DLD1 (cell line): ENCODE results near the gene SCARB1.
"Not testable (repeated sequence)": the region's sequence is repeated elsewhere in the genome, so short reads cannot be mapped to it uniquely, and the experiment has no call there.

Experiments used
- in situ Hi-C: cut with HindIII; loops from 2 replicates; pipeline ENCODE4 v1.10.0; 2017; ENCODE audit warnings: low sequenced_read_pairs

SCARB1 gene

GRCh38 chr12:124884587-124885438 is 21.1 kb upstream of the SCARB1 start:
- in situ Hi-C loops: no loop called here

- in situ Hi-C loops: no loop called here
These were observed 19.8 kb upstream of the SCARB1 start for GRCh38 chr12:124883263-124884130.

- in situ Hi-C loops: no loop called here
These were observed 17.5 kb upstream of the SCARB1 start for GRCh38 chr12:124881123-124881522.

- in situ Hi-C loops: not testable (repeated sequence)
These were observed 16.7 kb upstream of the SCARB1 start for GRCh38 chr12:124880335-124880734.

GRCh38 chr12:124878795-124879516 is 15.3 kb upstream of the SCARB1 start:
- in situ Hi-C loops: no loop called here

GRCh38 chr12:124877423-124877822 is 13.8 kb upstream of the SCARB1 start:
- in situ Hi-C loops: no loop called here

GRCh38 chr12:124876171-124876570 is 12.5 kb upstream of the SCARB1 start:
- in situ Hi-C loops: no loop called here

GRCh38 chr12:124875803-124876132 is 12.1 kb upstream of the SCARB1 start:
- in situ Hi-C loops: no loop called here

- in situ Hi-C loops: no loop called here
These were observed 11.5 kb upstream of the SCARB1 start for GRCh38 chr12:124874988-124875802.

GRCh38 chr12:124874188-124874587 is 10.5 kb upstream of the SCARB1 start:
- in situ Hi-C loops: no loop called here

- in situ Hi-C loops: no loop called here
These were observed 8.5 kb upstream of the SCARB1 start for GRCh38 chr12:124872068-124872719.

- in situ Hi-C loops: no loop called here
These were observed 7.6 kb upstream of the SCARB1 start for GRCh38 chr12:124871297-124871696.

- in situ Hi-C loops: no loop called here
These were observed 6.9 kb upstream of the SCARB1 start for GRCh38 chr12:124870515-124870914.

- in situ Hi-C loops: no loop called here
These were observed 5.5 kb upstream of the SCARB1 start for GRCh38 chr12:124869059-124869665.

GRCh38 chr12:124868252-124869058 is 4.8 kb upstream of the SCARB1 start:
- in situ Hi-C loops: no loop called here

GRCh38 chr12:124867401-124867930 is 3.8 kb upstream of the SCARB1 start:
- in situ Hi-C loops: no loop called here

- in situ Hi-C loops: no loop called here
These were observed 3.3 kb upstream of the SCARB1 start for GRCh38 chr12:124866883-124867400.

GRCh38 chr12:124866195-124866882 is 2.7 kb upstream of the SCARB1 start:
- in situ Hi-C loops: no loop called here
